GM12874 (cell line): ENCODE results near the gene NR6A1.

Source experiments
- CTCF ChIP-seq: IDR thresholded peaks from 2 replicates; pipeline ENCODE4 v1.5.1; 2011; ENCODE audit warnings: low read depth, mild to moderate bottlenecking, control low read depth, low read length, moderate library complexity; ENCODE audit not compliant: insufficient read depth

NR6A1 gene

GRCh38 chr9:124599121-124599795, 171.9 kb downstream of the NR6A1 start:
- no peak for TF ChIP-seq CTCF

GRCh38 chr9:124598048-124598447, 173.1 kb downstream of the NR6A1 start:
- TF ChIP-seq CTCF, result no peak

DNA sequence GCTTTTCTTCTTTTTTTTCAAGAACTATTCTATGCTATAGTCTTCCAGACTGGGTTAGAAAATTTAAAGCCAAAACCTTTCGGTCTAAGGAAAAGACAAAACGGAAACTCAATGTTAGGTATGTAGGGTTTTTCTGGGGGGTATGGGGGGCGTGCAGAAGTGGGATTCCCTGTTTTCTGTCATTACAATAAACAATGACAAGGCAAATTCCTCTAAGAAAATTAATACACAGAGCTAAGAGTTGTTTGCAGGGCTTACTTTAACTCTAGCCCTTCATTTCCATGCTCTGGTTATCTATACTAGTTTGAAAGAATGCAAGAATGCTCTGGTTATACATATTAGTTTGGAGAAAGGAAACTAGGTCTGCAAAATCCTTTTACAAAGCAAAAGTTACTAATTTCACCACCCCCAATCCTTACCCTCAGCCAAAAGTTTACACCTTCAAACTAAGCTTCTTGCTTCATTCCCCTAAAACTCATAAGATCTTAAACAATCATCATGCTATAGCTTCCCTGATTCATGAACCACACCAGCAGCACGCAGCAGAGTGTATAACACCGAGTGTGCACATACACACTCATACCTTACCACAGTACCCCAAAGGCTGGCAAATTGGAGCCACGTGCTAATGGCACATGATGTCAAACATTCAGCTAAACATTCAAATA, 174.8 kb downstream of the NR6A1 start:
- TF ChIP-seq CTCF, result no peak

GRCh38 chr9:124595743-124596142, 175.4 kb downstream of the NR6A1 start:
- no peak for TF ChIP-seq CTCF

DNA sequence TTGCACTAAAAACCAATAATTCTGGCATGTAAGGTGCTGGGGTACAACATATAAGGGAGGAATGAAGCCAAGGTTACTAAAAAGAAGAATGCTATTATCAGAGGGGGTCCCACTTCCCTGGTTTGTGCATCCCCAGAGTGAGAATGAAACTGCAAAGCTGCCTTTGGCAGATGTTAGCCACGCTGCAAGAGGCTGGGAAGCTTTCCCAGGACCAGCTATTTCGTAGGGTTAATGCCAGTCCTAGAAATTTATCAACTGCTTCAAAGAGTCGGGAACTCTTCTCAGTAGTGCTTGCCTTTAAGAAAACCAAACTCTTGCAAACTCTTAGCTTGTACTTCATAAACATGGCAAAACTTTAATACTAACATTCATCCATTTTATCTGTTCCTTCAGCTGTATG, 176.4 kb downstream of the NR6A1 start:
- TF ChIP-seq CTCF, result no peak

DNA sequence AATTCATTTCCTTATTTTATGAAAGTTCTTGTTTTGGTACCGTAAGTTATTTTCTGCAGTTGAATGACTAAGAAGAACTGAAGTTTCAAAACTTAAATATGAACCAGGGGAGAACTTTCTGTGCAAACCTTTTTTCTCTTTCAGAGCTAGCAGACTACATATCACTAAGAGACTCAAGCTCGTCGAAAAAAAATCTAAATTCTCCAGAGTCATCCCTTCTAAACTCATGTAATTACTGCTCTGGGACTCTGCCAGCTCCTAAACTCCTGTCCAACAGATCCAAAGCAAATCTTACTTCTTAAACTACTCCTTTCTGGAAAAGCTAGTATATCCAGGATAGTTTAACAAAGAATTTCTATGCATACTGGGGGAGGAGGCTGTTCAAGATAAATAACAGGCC, 176.9 kb downstream of the NR6A1 start:
- no peak for TF ChIP-seq CTCF

- no peak for TF ChIP-seq CTCF
Observed at GRCh38 chr9:124593651-124594058, 177.5 kb downstream of the NR6A1 start.
